GM23338 (cell line): Measurements from ENCODE around the gene BNIP3. TPM values are rescaled to one million over a fixed set of nuclear protein-coding genes. Genes with fewer than 3 reads are reported as not detected.

Experiments used
- ATAC-seq: fragments of 200-7000 bp; cut with Tn5 transposase; 3 replicates; pipeline ENCODE4 v1.9.1; 2020
- DNase-seq: peaks from one replicate; pipeline ENCODE4 v3.0.0-alpha.2; 2015; ENCODE audit warnings: low spot score
- H2AFZ ChIP-seq: fragments of 200-600 bp; sonication (generic); 2 replicates; pipeline ENCODE4 v1.8.0; 2016; ENCODE audit warnings: antibody characterized with exemption, mild to moderate bottlenecking, moderate library complexity
- H3F3A ChIP-seq: fragments of 200-600 bp; sonication (generic); replicated peaks from 2 replicates; pipeline ENCODE4 v1.8.0; 2017; ENCODE audit warnings: antibody characterized with exemption, mixed run types, low read depth
- H3K27ac ChIP-seq: fragments of 200-600 bp; sonication (generic); 2 replicates; pipeline ENCODE4 v1.6.1; 2016; ENCODE audit warnings: low read depth
- H3K27me3 ChIP-seq: fragments of 200-600 bp; sonication (generic); 2 replicates; pipeline ENCODE4 v1.8.0; 2016; ENCODE audit warnings: mild to moderate bottlenecking, mixed run types, moderate library complexity; ENCODE audit not compliant: insufficient read depth
- H3K36me3 ChIP-seq: fragments of 200-600 bp; sonication (generic); 2 replicates; pipeline ENCODE4 v1.8.0; 2016; ENCODE audit warnings: mild to moderate bottlenecking; ENCODE audit not compliant: insufficient read depth
- H3K4me1 ChIP-seq: fragments of 200-600 bp; sonication (generic); 2 replicates; pipeline ENCODE4 v1.8.0; 2016; ENCODE audit warnings: mild to moderate bottlenecking, moderate library complexity; ENCODE audit not compliant: insufficient read depth
- H3K4me2 ChIP-seq: fragments of 200-600 bp; sonication (generic); 2 replicates; pipeline ENCODE4 v1.7.1; 2017; ENCODE audit warnings: mixed run types
- H3K4me3 ChIP-seq: fragments of 200-600 bp; sonication (generic); 2 replicates; pipeline ENCODE4 v1.6.1; 2016; ENCODE audit warnings: mixed run types
- H3K79me2 ChIP-seq: fragments of 200-600 bp; sonication (generic); replicated peaks from 2 replicates; pipeline ENCODE4 v1.8.0; 2017; ENCODE audit warnings: mild to moderate bottlenecking; ENCODE audit not compliant: insufficient read depth
- H3K9me2 ChIP-seq: fragments of 200-600 bp; sonication (generic); 2 replicates; pipeline ENCODE4 v1.8.0; 2017; ENCODE audit not compliant: insufficient read depth
- H4K20me1 ChIP-seq: fragments of 200-600 bp; sonication (generic); replicated peaks from 2 replicates; pipeline ENCODE4 v1.8.0; 2017; ENCODE audit warnings: mild to moderate bottlenecking; ENCODE audit not compliant: insufficient read depth
- H3K27ac Mint-ChIP-seq: 2 replicates; pipeline ENCODE4 v1.8.0; 2020; ENCODE audit warnings: inconsistent platforms, mild to moderate bottlenecking, moderate library complexity, mixed read lengths
- H3K27me3 Mint-ChIP-seq: 3 replicates; pipeline ENCODE4 v1.8.0; 2022; ENCODE audit warnings: low read depth, mild to moderate bottlenecking, moderate library complexity, mixed read lengths, inconsistent platforms; ENCODE audit not compliant: insufficient read depth, poor library complexity
- H3K36me3 Mint-ChIP-seq: 3 replicates; pipeline ENCODE4 v1.8.0; 2021; ENCODE audit warnings: low read depth, mild to moderate bottlenecking, inconsistent platforms, moderate library complexity, mixed read lengths
- H3K4me1 Mint-ChIP-seq: 3 replicates; pipeline ENCODE4 v1.8.0; 2020; ENCODE audit warnings: mild to moderate bottlenecking, inconsistent platforms, mixed read lengths
- H3K4me3 Mint-ChIP-seq: 3 replicates; pipeline ENCODE4 v1.8.0; 2021; ENCODE audit warnings: moderate library complexity, mild to moderate bottlenecking, inconsistent platforms, mixed read lengths
- H3K9me3 Mint-ChIP-seq: 3 replicates; pipeline ENCODE4 v1.8.0; 2020; ENCODE audit warnings: moderate library complexity, mild to moderate bottlenecking, inconsistent platforms, mixed read lengths
- CREB1 ChIP-seq: fragments of 250-450 bp; sonication (Bioruptor Pico); IDR thresholded peaks from 2 replicates; pipeline ENCODE4 v1.5.0; 2020; ENCODE audit warnings: low read depth, mild to moderate bottlenecking, moderate library complexity
- EZH2 ChIP-seq: fragments of 200-600 bp; sonication (generic); IDR thresholded peaks from one replicate; pipeline ENCODE4 v1.8.0; 2017; ENCODE audit warnings: antibody characterized with exemption, mild to moderate bottlenecking, low read depth; ENCODE audit not compliant: unreplicated experiment
- EZH2phosphoT487 ChIP-seq: fragments of 200-600 bp; sonication (generic); IDR thresholded peaks from one replicate; pipeline ENCODE4 v1.8.1; 2018; ENCODE audit warnings: antibody characterized with exemption; ENCODE audit not compliant: unreplicated experiment
- JUNB ChIP-seq: IDR thresholded peaks from one replicate; pipeline ENCODE4 v1.6.1; 2016; ENCODE audit warnings: antibody characterized with exemption; ENCODE audit not compliant: unreplicated experiment
- NANOG ChIP-seq: IDR thresholded peaks from 2 replicates; pipeline ENCODE4 v1.6.1; 2016; ENCODE audit warnings: antibody characterized with exemption, borderline replicate concordance
- POLR2AphosphoS5 ChIP-seq: IDR thresholded peaks from 2 replicates; pipeline ENCODE4 v1.6.1; 2016; ENCODE audit warnings: antibody characterized with exemption, low read depth
- STAT1 ChIP-seq: IDR thresholded peaks from one replicate; pipeline ENCODE4 v1.6.1; 2016; ENCODE audit warnings: antibody characterized with exemption; ENCODE audit not compliant: unreplicated experiment
- ZNF114 ChIP-seq: fragments of 250-450 bp; sonication (Bioruptor Pico); IDR thresholded peaks from 2 replicates; pipeline ENCODE4 v1.5.0; 2020; ENCODE audit warnings: mild to moderate bottlenecking, moderate library complexity
- ZNF331 ChIP-seq: fragments of 250-450 bp; sonication (Bioruptor Pico); IDR thresholded peaks from 2 replicates; pipeline ENCODE4 v1.5.0; 2020; ENCODE audit warnings: low read depth, mild to moderate bottlenecking, moderate library complexity
- ZNF462 ChIP-seq: fragments of 250-450 bp; sonication (Bioruptor Pico); IDR thresholded peaks from 2 replicates; pipeline ENCODE4 v1.5.0; 2020; ENCODE audit warnings: mild to moderate bottlenecking, moderate library complexity
- polyA plus RNA-seq: library from polyadenylated mRNA; unstranded; fragments of >200 nt; fragmentation: Nextera tagmentation; extraction: Ambion mirVana; gene quantifications from 2 replicates; pipeline ENCODE4 v1.2.1, GENCODE V29; 2016
- total RNA-seq: library from RNA; depleted of rRNA; stranded (reverse); fragments of >200 nt; shearing (Covaris generic); gene quantifications from 2 replicates; pipeline ENCODE4 v1.2.3, GENCODE V29; 2014
- TF ChIP-seq, protein P1 (sequence below): IDR thresholded peaks from one replicate; pipeline ENCODE4 v1.6.1; 2018; ENCODE audit warnings: antibody characterized with exemption; ENCODE audit not compliant: unreplicated experiment
- TF ChIP-seq, protein P2 (sequence below), 2 experiments: fragments of 200-600 bp in 1 of 2; sonication (generic) in 1 of 2; conservative IDR thresholded peaks; 2 replicates each; pipeline versions ENCODE4 v1.5.1 to v1.6.1; 2016 to 2017; ENCODE audit warnings: antibody characterized with exemption in 2 of 2, low read depth in 2 of 2, mild to moderate bottlenecking in 2 of 2, moderate library complexity in 1 of 2
- TF ChIP-seq, protein P3 (sequence below): IDR thresholded peaks from 2 replicates; pipeline ENCODE4 v1.6.1; 2016; ENCODE audit warnings: antibody characterized with exemption

BNIP3 gene
- total and polyA plus RNA-seq, 2 experiments from 2014 or later: 46.3 to 75.0 TPM

GRCh38 chr10:131979821-131980270 lies 1.9 kb downstream of the BNIP3 start:
- ATAC-seq: peak; percentile 7; the same call in 2 of the 3 replicates
- no peak for DNase-seq

More at GRCh38 chr10:131979821-131980270, 1.9 kb downstream of the BNIP3 start:
- no peaks in the 10 kb centered on the region; the same call in 1 of the 2 replicates for H3F3A ChIP-seq
- H3K4me2 ChIP-seq: peak overlapping the region; percentile 69
- H3K4me1 ChIP-seq: peaks cover 33% of the 10 kb centered on the region
- H3K79me2 ChIP-seq: peaks cover 36% of the 10 kb centered on the region
- H3K36me3 ChIP-seq: no peaks in the 10 kb centered on the region
- no peak overlapping the region for H3K27ac ChIP-seq
- no peaks in the 10 kb centered on the region for H3K9me2 ChIP-seq
- Mint-ChIP-seq H3K4me1 (peaks cover 30% of the 10 kb centered on the region), H3K4me3 (peak overlapping the region; percentile 63), H3K36me3 (peaks cover 19% of the 10 kb centered on the region), H3K27me3 (peaks cover 30% of the 10 kb centered on the region), H3K9me3 (0 out of 3 replicates have a peak, but pooled peaks cover 3% of the 10 kb centered on the region), H3K27ac (no peak overlapping the region)
- peaks cover 52% of the 10 kb centered on the region for H3K27me3 ChIP-seq
- TF ChIP-seq, protein P1, sequence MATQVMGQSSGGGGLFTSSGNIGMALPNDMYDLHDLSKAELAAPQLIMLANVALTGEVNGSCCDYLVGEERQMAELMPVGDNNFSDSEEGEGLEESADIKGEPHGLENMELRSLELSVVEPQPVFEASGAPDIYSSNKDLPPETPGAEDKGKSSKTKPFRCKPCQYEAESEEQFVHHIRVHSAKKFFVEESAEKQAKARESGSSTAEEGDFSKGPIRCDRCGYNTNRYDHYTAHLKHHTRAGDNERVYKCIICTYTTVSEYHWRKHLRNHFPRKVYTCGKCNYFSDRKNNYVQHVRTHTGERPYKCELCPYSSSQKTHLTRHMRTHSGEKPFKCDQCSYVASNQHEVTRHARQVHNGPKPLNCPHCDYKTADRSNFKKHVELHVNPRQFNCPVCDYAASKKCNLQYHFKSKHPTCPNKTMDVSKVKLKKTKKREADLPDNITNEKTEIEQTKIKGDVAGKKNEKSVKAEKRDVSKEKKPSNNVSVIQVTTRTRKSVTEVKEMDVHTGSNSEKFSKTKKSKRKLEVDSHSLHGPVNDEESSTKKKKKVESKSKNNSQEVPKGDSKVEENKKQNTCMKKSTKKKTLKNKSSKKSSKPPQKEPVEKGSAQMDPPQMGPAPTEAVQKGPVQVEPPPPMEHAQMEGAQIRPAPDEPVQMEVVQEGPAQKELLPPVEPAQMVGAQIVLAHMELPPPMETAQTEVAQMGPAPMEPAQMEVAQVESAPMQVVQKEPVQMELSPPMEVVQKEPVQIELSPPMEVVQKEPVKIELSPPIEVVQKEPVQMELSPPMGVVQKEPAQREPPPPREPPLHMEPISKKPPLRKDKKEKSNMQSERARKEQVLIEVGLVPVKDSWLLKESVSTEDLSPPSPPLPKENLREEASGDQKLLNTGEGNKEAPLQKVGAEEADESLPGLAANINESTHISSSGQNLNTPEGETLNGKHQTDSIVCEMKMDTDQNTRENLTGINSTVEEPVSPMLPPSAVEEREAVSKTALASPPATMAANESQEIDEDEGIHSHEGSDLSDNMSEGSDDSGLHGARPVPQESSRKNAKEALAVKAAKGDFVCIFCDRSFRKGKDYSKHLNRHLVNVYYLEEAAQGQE: no peak
- TF ChIP-seq CREB1 (CRISPR knock-in tag): no peak
- no peak for TF ChIP-seq NANOG
- no peak for TF ChIP-seq ZNF331 (CRISPR knock-in tag)
- TF ChIP-seq POLR2AphosphoS5: no peak
- TF ChIP-seq EZH2phosphoT487: no peak
- no peak for TF ChIP-seq ZNF462 (CRISPR knock-in tag)
- TF ChIP-seq ZNF114 (CRISPR knock-in tag): no peak
- TF ChIP-seq, protein P2, sequence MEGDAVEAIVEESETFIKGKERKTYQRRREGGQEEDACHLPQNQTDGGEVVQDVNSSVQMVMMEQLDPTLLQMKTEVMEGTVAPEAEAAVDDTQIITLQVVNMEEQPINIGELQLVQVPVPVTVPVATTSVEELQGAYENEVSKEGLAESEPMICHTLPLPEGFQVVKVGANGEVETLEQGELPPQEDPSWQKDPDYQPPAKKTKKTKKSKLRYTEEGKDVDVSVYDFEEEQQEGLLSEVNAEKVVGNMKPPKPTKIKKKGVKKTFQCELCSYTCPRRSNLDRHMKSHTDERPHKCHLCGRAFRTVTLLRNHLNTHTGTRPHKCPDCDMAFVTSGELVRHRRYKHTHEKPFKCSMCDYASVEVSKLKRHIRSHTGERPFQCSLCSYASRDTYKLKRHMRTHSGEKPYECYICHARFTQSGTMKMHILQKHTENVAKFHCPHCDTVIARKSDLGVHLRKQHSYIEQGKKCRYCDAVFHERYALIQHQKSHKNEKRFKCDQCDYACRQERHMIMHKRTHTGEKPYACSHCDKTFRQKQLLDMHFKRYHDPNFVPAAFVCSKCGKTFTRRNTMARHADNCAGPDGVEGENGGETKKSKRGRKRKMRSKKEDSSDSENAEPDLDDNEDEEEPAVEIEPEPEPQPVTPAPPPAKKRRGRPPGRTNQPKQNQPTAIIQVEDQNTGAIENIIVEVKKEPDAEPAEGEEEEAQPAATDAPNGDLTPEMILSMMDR (conservative IDR thresholded peaks at IDR 0.05; ENCODE audit: low read depth in 2 of 2): no peak
- TF ChIP-seq EZH2: no peak
- TF ChIP-seq JUNB: no peak
- TF ChIP-seq, protein P3, sequence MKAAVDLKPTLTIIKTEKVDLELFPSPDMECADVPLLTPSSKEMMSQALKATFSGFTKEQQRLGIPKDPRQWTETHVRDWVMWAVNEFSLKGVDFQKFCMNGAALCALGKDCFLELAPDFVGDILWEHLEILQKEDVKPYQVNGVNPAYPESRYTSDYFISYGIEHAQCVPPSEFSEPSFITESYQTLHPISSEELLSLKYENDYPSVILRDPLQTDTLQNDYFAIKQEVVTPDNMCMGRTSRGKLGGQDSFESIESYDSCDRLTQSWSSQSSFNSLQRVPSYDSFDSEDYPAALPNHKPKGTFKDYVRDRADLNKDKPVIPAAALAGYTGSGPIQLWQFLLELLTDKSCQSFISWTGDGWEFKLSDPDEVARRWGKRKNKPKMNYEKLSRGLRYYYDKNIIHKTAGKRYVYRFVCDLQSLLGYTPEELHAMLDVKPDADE: no peak
- no peak for TF ChIP-seq STAT1
- H4K20me1 ChIP-seq: peaks cover 29% of the 10 kb centered on the region
- H3K4me3 ChIP-seq: peak overlapping the region; percentile 49
- H2AFZ ChIP-seq: no peak overlapping the region
